Activated naive CD8-positive, alpha-beta T cell treated with anti-CD3 and anti-CD28 coated beads for 36 hours (primary cell): ENCODE data around the gene CCDC85C. TPM values are rescaled to one million over a fixed set of nuclear protein-coding genes. Genes with fewer than 3 reads are reported as not detected.

Experiments
- DNase-seq: peaks from one replicate; pipeline ENCODE4 v3.0.0; 2021
- H3K27ac Mint-ChIP-seq: one replicate; pipeline ENCODE4 v1.8.0; 2022; ENCODE audit warnings: mild to moderate bottlenecking, moderate library complexity, mixed read lengths
- H3K27me3 Mint-ChIP-seq: one replicate; pipeline ENCODE4 v1.8.0; 2022; ENCODE audit warnings: mild to moderate bottlenecking, mixed read lengths
- H3K36me3 Mint-ChIP-seq: one replicate; pipeline ENCODE4 v1.8.0; 2021; ENCODE audit warnings: mild to moderate bottlenecking, mixed read lengths
- H3K4me1 Mint-ChIP-seq: one replicate; pipeline ENCODE4 v1.8.0; 2021; ENCODE audit warnings: mixed read lengths
- H3K4me3 Mint-ChIP-seq: one replicate; pipeline ENCODE4 v1.8.0; 2022; ENCODE audit warnings: mild to moderate bottlenecking, moderate library complexity, mixed read lengths
- H3K9me3 Mint-ChIP-seq: one replicate; pipeline ENCODE4 v1.8.0; 2022; ENCODE audit warnings: mixed read lengths
- total RNA-seq, 2 experiments: library from RNA; stranded (reverse); gene quantifications; one replicate each; pipeline ENCODE4 v1.2.3, GENCODE V29; 2021

Gene CCDC85C
- total RNA-seq, 2 experiments from 2014 or later, result 6.3 to 8.9 TPM

- H3K9me3 Mint-ChIP-seq, result no peaks in the 10 kb centered on the region
- H3K4me3 Mint-ChIP-seq, result no peak overlapping the region
- no peak overlapping the region for H3K27ac Mint-ChIP-seq
- H3K27me3 Mint-ChIP-seq, result no peaks in the 10 kb centered on the region
- peaks cover 12% of the 10 kb centered on the region for H3K4me1 Mint-ChIP-seq
- H3K36me3 Mint-ChIP-seq, result no peaks in the 10 kb centered on the region
- no peak for DNase-seq
These were observed 11.6 kb downstream of the CCDC85C start for GRCh38 chr14:99592394-99592793.

GRCh38 chr14:99590746-99591555 is 13.1 kb downstream of the CCDC85C start:
- no peaks in the 10 kb centered on the region for H3K27me3 Mint-ChIP-seq
- DNase-seq, result no peak
- no peaks in the 10 kb centered on the region for H3K9me3 Mint-ChIP-seq
- no peaks in the 10 kb centered on the region for H3K36me3 Mint-ChIP-seq
- no peak overlapping the region for H3K27ac Mint-ChIP-seq
- peaks cover 12% of the 10 kb centered on the region for H3K4me1 Mint-ChIP-seq
- H3K4me3 Mint-ChIP-seq, result no peak overlapping the region

DNA sequence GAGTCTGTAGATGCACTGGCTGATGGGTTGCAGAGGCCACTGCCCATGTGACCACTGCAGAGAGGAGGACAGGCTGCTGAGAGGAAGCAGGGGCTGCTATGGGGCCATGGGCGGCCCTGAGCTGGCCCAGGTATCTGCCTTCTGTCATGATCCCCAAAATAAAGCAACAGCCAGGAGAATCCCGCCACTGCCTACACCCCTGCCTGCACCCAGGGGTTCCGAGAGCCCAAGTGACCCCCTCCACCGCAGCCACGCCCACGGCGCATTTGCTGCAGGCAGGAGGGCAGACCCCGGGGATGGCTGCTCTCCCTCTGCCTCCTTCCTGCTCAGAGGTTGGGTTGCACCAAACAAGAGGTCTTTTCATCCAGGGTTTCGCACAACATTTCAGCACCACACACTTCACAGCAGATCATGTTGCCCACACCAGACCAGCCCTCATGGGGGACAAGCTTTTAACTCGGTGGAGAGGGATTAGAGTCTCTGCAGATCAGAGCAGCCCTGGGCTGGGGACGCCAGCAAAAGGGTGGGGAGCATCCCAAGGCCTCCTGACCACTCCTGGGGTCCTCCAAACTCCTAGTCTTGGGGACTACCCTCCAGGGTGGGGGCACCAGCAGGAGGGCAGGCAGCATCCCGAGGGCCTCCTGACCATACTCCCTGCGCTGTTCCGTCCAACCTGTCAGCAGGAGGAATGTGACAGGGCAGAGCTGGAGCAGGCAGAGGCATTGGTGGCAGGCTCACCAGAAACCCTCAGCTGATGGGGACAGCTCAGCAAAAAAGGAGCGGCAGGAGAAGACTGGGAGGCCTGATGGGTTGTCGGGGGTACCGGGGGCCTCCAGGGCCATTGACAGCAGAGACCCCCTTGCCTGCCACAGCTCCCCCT is 14.1 kb downstream of the CCDC85C start:
- Mint-ChIP-seq H3K9me3 (no peaks in the 10 kb centered on the region), H3K36me3 (no peaks in the 10 kb centered on the region), H3K4me1 (peaks cover 9% of the 10 kb centered on the region), H3K27ac (no peak overlapping the region), H3K4me3 (no peak overlapping the region), H3K27me3 (no peaks in the 10 kb centered on the region)
- DNase-seq, result no peak

GRCh38 chr14:99589031-99589441 is 15.0 kb downstream of the CCDC85C start:
- H3K27ac Mint-ChIP-seq, result no peak overlapping the region
- DNase-seq, result no peak
- peaks cover 4% of the 10 kb centered on the region for H3K4me1 Mint-ChIP-seq
- no peaks in the 10 kb centered on the region for H3K27me3 Mint-ChIP-seq
- H3K4me3 Mint-ChIP-seq, result no peak overlapping the region
- H3K9me3 Mint-ChIP-seq, result no peaks in the 10 kb centered on the region
- H3K36me3 Mint-ChIP-seq, result no peaks in the 10 kb centered on the region

- no peak overlapping the region for H3K27ac Mint-ChIP-seq
- no peak for DNase-seq
- no peak overlapping the region for H3K4me3 Mint-ChIP-seq
- H3K4me1 Mint-ChIP-seq, result peaks cover 4% of the 10 kb centered on the region
- H3K27me3 Mint-ChIP-seq, result no peaks in the 10 kb centered on the region
- H3K36me3 Mint-ChIP-seq, result no peaks in the 10 kb centered on the region
- no peaks in the 10 kb centered on the region for H3K9me3 Mint-ChIP-seq
These were observed 16.3 kb downstream of the CCDC85C start for GRCh38 chr14:99587460-99588278.

- Mint-ChIP-seq H3K4me1 (peaks cover 4% of the 10 kb centered on the region), H3K4me3 (no peak overlapping the region), H3K27ac (no peak overlapping the region), H3K27me3 (no peaks in the 10 kb centered on the region), H3K9me3 (no peaks in the 10 kb centered on the region), H3K36me3 (no peaks in the 10 kb centered on the region)
- DNase-seq, result no peak
These were observed 17.1 kb downstream of the CCDC85C start for GRCh38 chr14:99586761-99587459.

DNA sequence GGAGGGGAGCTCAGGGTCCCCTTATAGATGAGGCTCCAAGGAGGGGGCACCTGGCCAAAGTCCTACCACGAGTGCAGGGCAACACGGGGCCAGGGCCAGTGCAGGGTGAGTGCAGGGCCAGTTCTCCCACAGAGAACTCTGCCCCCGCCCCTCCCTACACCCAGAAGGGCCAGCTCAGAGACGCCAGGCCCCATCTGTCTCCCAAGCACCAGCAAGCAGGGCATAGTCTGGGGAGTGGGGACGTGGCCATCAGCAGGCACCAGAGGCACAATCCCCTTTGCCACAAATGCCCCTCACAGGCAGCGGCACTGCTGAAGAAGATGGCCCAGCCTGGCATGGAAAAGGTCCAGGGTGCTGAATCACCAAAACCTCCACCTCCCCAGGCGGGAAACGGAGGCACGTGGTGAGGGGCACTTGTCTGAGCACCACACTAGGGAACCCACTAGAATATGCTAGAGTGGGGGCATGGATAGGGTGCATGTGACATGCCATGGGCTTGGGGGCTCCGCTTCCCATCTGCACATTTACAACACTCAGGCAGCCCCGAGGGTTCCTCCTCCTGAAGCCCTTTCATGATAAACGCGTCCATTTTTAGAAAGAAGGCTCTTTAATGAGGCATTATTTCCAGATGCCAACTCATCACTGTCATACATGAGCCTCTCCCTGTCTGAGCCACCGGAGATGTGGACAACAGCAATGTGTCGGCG is 17.8 kb downstream of the CCDC85C start:
- peaks cover 4% of the 10 kb centered on the region for H3K4me1 Mint-ChIP-seq
- H3K36me3 Mint-ChIP-seq, result no peaks in the 10 kb centered on the region
- H3K27me3 Mint-ChIP-seq, result no peaks in the 10 kb centered on the region
- H3K9me3 Mint-ChIP-seq, result no peaks in the 10 kb centered on the region
- H3K27ac Mint-ChIP-seq, result no peak overlapping the region
- H3K4me3 Mint-ChIP-seq, result no peak overlapping the region
- no peak for DNase-seq

GRCh38 chr14:99584823-99585222 is 19.2 kb downstream of the CCDC85C start:
- no peak for DNase-seq
- H3K27me3 Mint-ChIP-seq, result no peaks in the 10 kb centered on the region
- no peaks in the 10 kb centered on the region for H3K36me3 Mint-ChIP-seq
- H3K4me1 Mint-ChIP-seq, result peaks cover 4% of the 10 kb centered on the region
- H3K4me3 Mint-ChIP-seq, result no peak overlapping the region
- no peak overlapping the region for H3K27ac Mint-ChIP-seq
- H3K9me3 Mint-ChIP-seq, result no peaks in the 10 kb centered on the region

DNA sequence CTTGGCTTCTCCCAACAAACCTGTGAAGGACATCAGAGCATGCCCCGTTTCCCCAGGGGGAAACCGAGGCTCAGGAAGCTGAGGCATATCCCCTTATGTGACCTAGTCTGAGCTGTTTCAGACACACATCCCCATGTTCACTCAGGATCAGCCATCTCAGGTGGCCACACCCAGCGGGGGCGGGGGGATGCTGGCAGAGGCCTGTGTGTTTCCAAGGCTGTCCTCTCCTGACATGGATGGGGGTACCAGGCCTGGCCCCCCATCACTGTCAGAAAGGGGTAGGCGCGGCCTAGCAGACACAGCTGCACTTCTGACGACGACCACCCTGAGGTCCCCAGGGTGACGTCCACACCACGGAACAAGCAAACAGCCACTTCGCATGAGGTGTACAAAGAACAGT is 22.1 kb downstream of the CCDC85C start:
- no peak overlapping the region for H3K27ac Mint-ChIP-seq
- H3K36me3 Mint-ChIP-seq, result no peaks in the 10 kb centered on the region

DNA sequence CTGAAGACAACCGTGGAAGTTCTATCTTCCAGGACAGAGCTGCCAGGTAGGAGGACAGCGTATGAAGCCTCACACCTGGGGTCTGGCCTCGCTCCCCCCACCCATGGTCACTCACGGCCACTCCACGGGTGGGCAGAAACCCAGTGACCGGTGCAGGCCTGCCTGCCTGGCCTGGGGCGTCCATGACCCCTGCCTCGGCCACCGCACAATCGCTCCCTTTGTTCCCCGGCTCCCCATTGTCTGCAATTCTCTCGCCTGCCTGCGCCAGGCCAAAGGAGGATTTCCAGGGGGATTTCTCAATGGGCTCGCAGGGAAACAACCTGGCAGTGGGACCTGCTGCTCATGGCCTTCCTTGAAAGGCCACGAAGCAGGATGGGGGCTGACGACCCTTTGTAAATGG is 22.6 kb downstream of the CCDC85C start:
- peaks cover 3% of the 10 kb centered on the region for H3K4me1 Mint-ChIP-seq

More for the DNA sequence above, 22.1 kb downstream of the CCDC85C start:
- Mint-ChIP-seq H3K4me3 (no peak overlapping the region), H3K4me1 (peaks cover 3% of the 10 kb centered on the region), H3K27me3 (no peaks in the 10 kb centered on the region), H3K9me3 (no peaks in the 10 kb centered on the region)
- no peak for DNase-seq

GRCh38 chr14:99579903-99580571 is 24.0 kb downstream of the CCDC85C start:
- H3K9me3 Mint-ChIP-seq, result no peaks in the 10 kb centered on the region
- peaks cover 2% of the 10 kb centered on the region for H3K4me1 Mint-ChIP-seq
- no peak overlapping the region for H3K4me3 Mint-ChIP-seq
- no peak overlapping the region for H3K27ac Mint-ChIP-seq
- DNase-seq, result no peak
- no peaks in the 10 kb centered on the region for H3K36me3 Mint-ChIP-seq
- no peaks in the 10 kb centered on the region for H3K27me3 Mint-ChIP-seq

More for the DNA sequence above, 22.6 kb downstream of the CCDC85C start:
- Mint-ChIP-seq H3K27me3 (no peaks in the 10 kb centered on the region), H3K36me3 (no peaks in the 10 kb centered on the region), H3K4me3 (no peak overlapping the region), H3K27ac (no peak overlapping the region), H3K9me3 (no peaks in the 10 kb centered on the region)
- DNase-seq, result no peak

GRCh38 chr14:99579120-99579836 is 24.7 kb downstream of the CCDC85C start:
- Mint-ChIP-seq H3K4me1 (peaks cover 2% of the 10 kb centered on the region), H3K4me3 (no peak overlapping the region), H3K9me3 (no peaks in the 10 kb centered on the region), H3K36me3 (no peaks in the 10 kb centered on the region), H3K27me3 (no peaks in the 10 kb centered on the region), H3K27ac (no peak overlapping the region)
- DNase-seq, result no peak

DNA sequence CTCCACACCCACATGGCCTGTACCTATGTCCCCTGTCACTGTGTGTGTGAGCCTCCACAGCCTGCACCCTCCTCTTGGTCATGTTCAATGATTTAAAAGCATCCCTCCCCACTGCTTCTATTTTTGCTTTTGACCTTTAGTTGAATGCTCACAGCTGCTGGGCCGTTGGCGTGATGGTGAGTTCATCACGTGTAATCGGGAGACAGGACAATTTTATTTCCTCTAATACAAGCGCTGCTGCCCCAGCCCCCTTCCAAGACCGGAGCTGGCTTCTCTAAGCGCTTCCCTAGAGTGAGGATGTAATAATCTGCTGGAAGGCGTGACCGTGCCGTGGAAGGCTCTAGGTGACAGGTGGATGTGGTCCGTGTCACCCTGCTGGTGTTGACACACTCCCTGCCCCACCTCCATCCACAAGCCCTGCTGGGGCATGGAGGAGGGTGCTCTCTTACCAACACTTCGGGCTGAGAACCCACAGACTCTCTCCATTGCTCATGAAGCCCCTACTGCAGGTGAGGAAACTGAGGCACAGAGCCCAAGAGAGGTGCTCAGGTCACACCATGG is 25.4 kb downstream of the CCDC85C start:
- Mint-ChIP-seq H3K4me3 (no peak overlapping the region), H3K4me1 (peaks cover 2% of the 10 kb centered on the region), H3K27me3 (no peaks in the 10 kb centered on the region), H3K27ac (no peak overlapping the region), H3K36me3 (no peaks in the 10 kb centered on the region), H3K9me3 (no peaks in the 10 kb centered on the region)
- no peak for DNase-seq
